OCI-LY7 (cell line): ENCODE measurements around the gene DCDC2C. TPM values are rescaled to one million over a fixed set of nuclear protein-coding genes. Genes with fewer than 3 reads are reported as not detected.
A peak's percentile ranks its signal among the peaks of the same experiment; 100 is the strongest.

Experiments
- BruUV-seq: library from RNA; stranded (reverse); fragments of 400-500 nt; replicated peaks from 2 replicates; lab custom pipeline; 2021; lab: Mats Ljungman, UMichigan
- CTCF ChIA-PET: fragments of 300-600 bp; sonication (Branson Sonifier 250); formaldehyde crosslinking; loops from one replicate; lab custom pipeline; 2022; ENCODE audit warnings: antibody characterized with exemption; ENCODE audit not compliant: unreplicated experiment; lab: Charles Lee
- POLR2A ChIA-PET: fragments of 300-600 bp; sonication (Branson Sonifier 250); formaldehyde crosslinking; loops from one replicate; lab custom pipeline; 2022; ENCODE audit warnings: antibody characterized with exemption; lab: Charles Lee
- DNase-seq: peaks from one replicate; pipeline ENCODE4 v3.0.0-alpha.2; 2015; ENCODE audit warnings: low spot score
- H2AFZ ChIP-seq: fragments of 200-600 bp; sonication (generic), shearing (Covaris generic); 2 replicates; pipeline ENCODE4 v1.6.1; 2014; ENCODE audit warnings: mild to moderate bottlenecking, antibody characterized with exemption, low read length, moderate library complexity
- H3K27ac ChIP-seq: fragments of 200-600 bp; sonication (generic); 2 replicates; pipeline ENCODE4 v1.5.1; 2014; ENCODE audit warnings: mixed run types, low read depth, mild to moderate bottlenecking, moderate library complexity, low read length, inconsistent platforms; ENCODE audit not compliant: poor library complexity, severe bottlenecking
- H3K36me3 ChIP-seq: fragments of 200-600 bp; sonication (generic); 2 replicates; pipeline ENCODE4 v1.6.1; 2014; ENCODE audit warnings: mild to moderate bottlenecking, antibody characterized with exemption, low read length, moderate library complexity, mixed read lengths; ENCODE audit not compliant: insufficient read depth
- H3K4me1 ChIP-seq: fragments of 200-600 bp; sonication (generic); 2 replicates; pipeline ENCODE4 v1.5.1; 2014; ENCODE audit warnings: mild to moderate bottlenecking, low read length; ENCODE audit not compliant: insufficient read depth, poor library complexity, severe bottlenecking
- H3K4me2 ChIP-seq: fragments of 200-600 bp; sonication (generic); 2 replicates; pipeline ENCODE4 v1.6.1; 2014; ENCODE audit warnings: mild to moderate bottlenecking, low read length
- H3K4me3 ChIP-seq: fragments of 200-600 bp; sonication (generic); 2 replicates; pipeline ENCODE4 v1.5.1; 2014; ENCODE audit warnings: mild to moderate bottlenecking, low read depth, low read length; ENCODE audit not compliant: poor library complexity, severe bottlenecking
- H3K79me2 ChIP-seq: fragments of 200-600 bp; sonication (generic); 2 replicates; pipeline ENCODE4 v1.6.1; 2016; ENCODE audit warnings: low read depth, mild to moderate bottlenecking, low read length, moderate library complexity, mixed read lengths; ENCODE audit not compliant: insufficient read depth
- H3K9me2 ChIP-seq: fragments of 200-600 bp; sonication (generic); 2 replicates; pipeline ENCODE4 v1.6.1; 2016; ENCODE audit warnings: mild to moderate bottlenecking, low read length, mixed read lengths; ENCODE audit not compliant: insufficient read depth
- H3K9me3 ChIP-seq: fragments of 200-600 bp; sonication (generic); 2 replicates; pipeline ENCODE4 v1.6.1; 2014; ENCODE audit warnings: mild to moderate bottlenecking, mixed run types, low read length, mixed read lengths
- H4K20me1 ChIP-seq: fragments of 200-600 bp; sonication (generic); 2 replicates; pipeline ENCODE4 v1.6.1; 2014; ENCODE audit warnings: mild to moderate bottlenecking, antibody characterized with exemption, low read length, moderate library complexity, mixed read lengths; ENCODE audit not compliant: insufficient read depth
- CTCF ChIP-seq: fragments of 200-600 bp; sonication (generic); conservative IDR thresholded peaks from 2 replicates; pipeline ENCODE4 v1.5.1; 2014; ENCODE audit warnings: mild to moderate bottlenecking, antibody characterized with exemption, low read length, moderate library complexity, mixed read lengths
- EZH2phosphoT487 ChIP-seq: fragments of 200-600 bp; sonication (generic); IDR thresholded peaks from 2 replicates; pipeline ENCODE4 v1.6.1; 2018; ENCODE audit warnings: low read depth, borderline replicate concordance, mild to moderate bottlenecking, mixed run types, antibody characterized with exemption, low read length, moderate library complexity, mixed read lengths
- intact Hi-C: fragments of 100-400 bp; cut with micrococcal nuclease; formaldehyde crosslinking; loops from one replicate; pipeline ENCODE4 v1.10.0; 2022; ENCODE audit not compliant: unreplicated experiment
- total RNA-seq, 2 experiments: library from RNA; depleted of rRNA in 1 of 2; stranded (reverse); fragments of >200 nt in 1 of 2; shearing (Covaris generic) in 1 of 2; gene quantifications; 2 replicates each; pipeline ENCODE4 v1.2.3, GENCODE V29; 2014 to 2022

DCDC2C gene
- total RNA-seq, 2 experiments from 2014 or later, result not detected

DNA sequence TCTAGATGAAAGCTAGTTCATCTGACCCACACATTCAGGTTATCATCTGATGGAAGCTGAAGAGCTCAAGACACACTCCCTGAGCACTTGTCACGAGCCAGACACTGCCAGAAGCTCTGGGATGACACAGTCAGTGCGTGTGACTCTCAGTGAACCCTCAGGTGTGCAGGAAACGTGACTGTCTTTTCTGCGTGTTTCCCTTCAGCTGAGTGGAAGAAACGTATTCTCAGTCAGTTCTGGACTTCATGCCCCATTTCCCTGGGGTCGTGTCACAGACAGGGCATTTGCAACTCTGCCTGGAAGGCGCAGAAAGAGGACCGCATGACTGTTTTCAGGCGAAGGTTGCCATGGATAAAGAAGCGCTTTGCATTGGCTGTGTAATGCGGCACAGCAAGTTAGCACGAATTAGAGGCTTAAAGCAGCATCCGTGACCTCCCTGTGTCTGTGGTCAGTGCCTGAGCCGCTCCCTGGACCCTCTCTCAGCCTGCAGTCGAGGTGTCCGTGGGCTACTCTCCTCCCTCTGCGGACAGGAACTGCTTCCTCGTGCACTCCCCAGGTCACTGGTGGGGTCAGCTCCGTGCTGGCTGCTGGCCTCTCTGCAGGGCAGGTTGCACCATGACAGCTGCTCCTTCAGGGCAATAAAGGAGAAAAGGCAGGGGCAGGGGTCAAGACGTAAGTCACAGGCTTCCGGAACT is 48.7 kb upstream of the DCDC2C start:
- Histone ChIP-seq H3K79me2 (no peaks in the 10 kb centered on the region), H3K36me3 (no peaks in the 10 kb centered on the region), H3K27ac (no peak overlapping the region), H3K4me2 (no peak overlapping the region), H3K9me3 (no peaks in the 10 kb centered on the region), H3K9me2 (no peaks in the 10 kb centered on the region), H2AFZ (no peak overlapping the region), H3K4me1 (peaks cover 27% of the 10 kb centered on the region), H3K4me3 (no peak overlapping the region), H4K20me1 (no peaks in the 10 kb centered on the region)
- TF ChIP-seq EZH2phosphoT487 (no peak), CTCF (no peak)
- BruUV-seq, result no TSS peak
- no peak for DNase-seq
- ChIA-PET POLR2A (interaction anchor here (0.5 kb wide), 1 partner anchor 818 kb away, joined by 3 read pairs; no protein-coding TSS in a partner anchor), CTCF (no interaction called here)
- intact Hi-C loops, result loop anchor here (5.0 kb wide), 1 partner anchor 117 kb away; no protein-coding TSS in a partner anchor

GRCh38 chr2:3655871-3656761 is 47.3 kb upstream of the DCDC2C start:
- CTCF ChIA-PET, result interaction anchor here (0.6 kb wide), 1 partner anchor 142 kb away, joined by 3 read pairs; no protein-coding TSS in a partner anchor
- intact Hi-C loops, result no loop called here
- POLR2A ChIA-PET, result interaction anchor here (0.6 to 0.9 kb wide), 3 partner anchors 12 to 701 kb away, joined by 3 read pairs; partner anchors contain the start of gene RNASEH1
- no peak for TF ChIP-seq EZH2phosphoT487
- no peak for TF ChIP-seq CTCF
- no peaks in the 10 kb centered on the region for H4K20me1 ChIP-seq
- no peaks in the 10 kb centered on the region for H3K36me3 ChIP-seq
- H3K79me2 ChIP-seq, result no peaks in the 10 kb centered on the region
- no peaks in the 10 kb centered on the region for H3K9me3 ChIP-seq
- no peaks in the 10 kb centered on the region for H3K9me2 ChIP-seq
- BruUV-seq, result no TSS peak
- H3K4me3 ChIP-seq, result no peak overlapping the region
- no peak for DNase-seq
- peak overlapping the region; percentile 14; the same call in 1 of the 2 replicates for H2AFZ ChIP-seq
- no peak overlapping the region for H3K27ac ChIP-seq
- H3K4me2 ChIP-seq, result no peak overlapping the region
- peaks cover 26% of the 10 kb centered on the region for H3K4me1 ChIP-seq
